Skin epidermis (tissue), 12 donors: Measurements from ENCODE around the gene GSTP1.
A peak's percentile ranks its signal among the peaks of the same experiment; 100 is the strongest.
"Not testable (repeated sequence)": the region's sequence is repeated elsewhere in the genome, so short reads cannot be mapped to it uniquely, and the experiment has no call there.

Experiments
- H3K27ac ChIP-seq, 21 experiments: fragments of 200-600 bp; sonication (generic) in 11 of 21; one replicate each; pipeline ENCODE4 v1.5.0; 2020; ENCODE audit warnings: mild to moderate bottlenecking in 3 of 21, inconsistent platforms in 2 of 21, moderate library complexity in 2 of 21
- H3K4me3 ChIP-seq, 7 experiments: fragments of 200-600 bp; sonication (generic) in 2 of 7; one replicate each; pipeline ENCODE4 v1.5.0; 2020; ENCODE audit warnings: inconsistent platforms in 2 of 7, mild to moderate bottlenecking in 2 of 7, moderate library complexity in 1 of 7

The GSTP1 gene

GRCh38 chr11:67592880-67593564 is 9.4 kb downstream of the GSTP1 start:
- Histone ChIP-seq H3K27ac (peak overlapping the region in 1 of 21 experiments; percentile 11), H3K4me3 (no peak overlapping the region)

- H3K27ac ChIP-seq = peak overlapping the region in 1 of 21 experiments; percentile 17
- no peak overlapping the region for H3K4me3 ChIP-seq
Observed at GRCh38 chr11:67593565-67593905, 9.9 kb downstream of the GSTP1 start.

GRCh38 chr11:67594480-67594879 is 10.9 kb downstream of the GSTP1 start:
- Histone ChIP-seq H3K27ac (no peak overlapping the region), H3K4me3 (no peak overlapping the region)

DNA sequence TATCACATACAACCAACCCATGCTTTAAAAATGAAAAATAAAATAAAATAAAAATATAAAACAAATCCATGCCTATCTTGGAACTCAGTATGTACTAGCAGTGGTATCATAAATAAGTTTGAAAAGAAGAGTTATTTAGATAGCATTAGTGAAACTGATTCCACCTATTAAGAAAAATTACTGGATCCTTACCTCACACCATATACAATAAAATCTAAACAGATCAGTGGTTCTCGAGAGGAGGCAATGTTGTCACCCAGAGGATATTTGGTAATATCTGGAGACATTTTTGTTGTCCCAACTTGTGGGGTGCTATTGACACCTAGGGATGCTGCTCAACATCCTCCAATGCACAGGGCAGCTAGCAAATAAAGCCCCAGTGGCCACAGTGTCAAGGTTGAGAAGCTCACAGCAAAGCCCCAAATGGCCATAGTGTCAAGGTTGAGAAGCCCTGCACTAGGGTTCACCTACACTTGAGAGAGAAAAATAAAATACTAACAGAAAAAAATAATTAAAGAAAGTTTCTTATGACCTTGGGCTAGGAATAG is 13.2 kb downstream of the GSTP1 start:
- Histone ChIP-seq H3K4me3 (no peak overlapping the region), H3K27ac (no peak overlapping the region)

DNA sequence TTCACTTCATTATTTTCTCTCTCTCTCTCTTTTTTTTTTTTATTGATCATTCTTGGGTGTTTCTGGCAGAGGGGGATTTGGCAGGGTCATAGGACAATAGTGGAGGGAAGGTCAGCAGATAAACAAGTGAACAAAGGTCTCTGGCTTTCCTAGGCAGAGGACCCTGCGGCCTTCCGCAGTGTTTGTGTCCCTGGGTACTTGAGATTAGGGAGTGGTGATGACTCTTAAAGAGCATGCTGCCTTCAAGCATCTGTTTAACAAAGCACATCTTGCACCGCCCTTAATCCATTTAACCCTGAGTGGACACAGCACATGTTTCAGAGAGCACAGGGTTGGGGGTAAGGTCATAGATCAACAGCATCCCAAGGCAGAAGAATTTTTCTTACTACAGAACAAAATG is 13.8 kb downstream of the GSTP1 start:
- not testable (repeated sequence) for H3K27ac ChIP-seq, H3K4me3 ChIP-seq

DNA sequence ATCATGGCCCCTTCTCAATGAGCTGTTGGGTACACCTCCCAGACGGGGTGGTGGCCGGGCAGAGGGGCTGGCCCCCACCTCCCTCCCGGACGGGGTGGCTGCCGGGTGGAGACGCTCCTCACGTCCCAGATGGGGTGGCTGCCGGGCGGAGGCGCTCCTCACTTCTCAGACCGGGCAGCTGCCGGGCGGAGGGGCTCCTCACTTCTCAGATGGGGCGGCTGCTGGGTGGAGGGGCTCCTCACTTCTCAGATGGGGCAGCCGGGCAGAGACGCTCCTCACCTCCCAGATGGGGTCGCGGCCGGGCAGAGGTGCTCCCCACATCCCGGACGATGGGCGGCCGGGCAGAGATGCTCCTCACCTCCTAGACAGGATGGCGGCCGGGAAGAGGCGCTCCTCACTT is 14.4 kb downstream of the GSTP1 start:
- H3K27ac ChIP-seq, H3K4me3 ChIP-seq: not testable (repeated sequence)

GRCh38 chr11:67599149-67599548 is 15.5 kb downstream of the GSTP1 start:
- no peak overlapping the region for H3K4me3 ChIP-seq
- no peak overlapping the region for H3K27ac ChIP-seq

GRCh38 chr11:67600324-67601029 is 16.9 kb downstream of the GSTP1 start:
- H3K4me3 ChIP-seq = no peak overlapping the region

DNA sequence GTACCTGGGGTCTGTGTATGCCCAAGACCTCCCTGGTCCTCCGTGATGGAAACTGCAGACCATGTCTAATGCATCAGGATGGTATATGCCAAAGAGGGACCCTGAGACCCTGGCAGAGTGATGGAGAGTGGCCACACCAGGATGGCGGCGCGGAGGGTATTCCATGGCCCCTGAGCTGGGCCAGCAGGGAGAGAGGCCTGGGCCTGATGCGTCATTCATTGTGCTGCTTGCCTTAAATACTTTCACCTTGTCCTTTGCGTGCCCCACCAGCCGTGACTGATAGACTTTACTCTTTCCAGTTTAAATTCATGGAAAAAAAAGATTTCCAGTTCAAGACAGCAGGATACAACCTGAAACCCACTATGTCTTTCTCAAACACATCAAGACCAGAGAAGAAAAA is 17.5 kb downstream of the GSTP1 start:
- no peak overlapping the region for H3K27ac ChIP-seq
- no peak overlapping the region for H3K4me3 ChIP-seq

More at GRCh38 chr11:67600324-67601029, 16.9 kb downstream of the GSTP1 start:
- no peak overlapping the region for H3K27ac ChIP-seq

- not testable (repeated sequence) for H3K27ac ChIP-seq, H3K4me3 ChIP-seq
Observed at GRCh38 chr11:67604119-67604518, 20.5 kb downstream of the GSTP1 start.

DNA sequence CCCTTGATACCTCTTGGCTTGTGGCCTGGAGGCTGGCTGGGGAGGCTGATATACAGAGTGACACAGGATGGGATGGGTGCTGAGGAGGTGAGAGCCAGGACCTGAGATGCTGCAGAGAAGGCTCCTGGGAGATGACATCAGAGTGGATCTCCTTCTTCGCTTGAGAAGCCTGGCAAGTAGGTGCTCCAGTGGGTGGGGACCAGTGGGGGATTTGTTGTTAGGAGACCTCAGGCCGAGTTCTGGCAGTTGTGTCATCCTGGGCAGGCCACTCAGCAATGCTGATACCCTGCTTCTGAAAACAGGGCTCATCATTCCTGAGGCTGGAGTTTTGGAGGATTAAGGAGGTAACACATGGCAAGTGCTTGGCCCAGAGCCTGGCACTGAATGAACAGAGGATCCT is 21.2 kb downstream of the GSTP1 start:
- Histone ChIP-seq H3K4me3 (no peak overlapping the region), H3K27ac (no peak overlapping the region)

GRCh38 chr11:67605231-67606011 is 21.8 kb downstream of the GSTP1 start:
- peak overlapping the region in 1 of 21 experiments; percentile 93 for H3K27ac ChIP-seq

GRCh38 chr11:67606093-67606491 is 22.5 kb downstream of the GSTP1 start:
- Histone ChIP-seq H3K4me3 (peak overlapping the region; percentile 76 to 100 (median 95)), H3K27ac (peak overlapping the region in 14 of 21 experiments; percentile 43 to 95 (median 91))

More at GRCh38 chr11:67605231-67606011, 21.8 kb downstream of the GSTP1 start:
- H3K4me3 ChIP-seq = no peak overlapping the region

- H3K4me3 ChIP-seq = peak within 1 kb of the TSS; percentile 76 to 100 (median 95)
- peak within 1 kb of the TSS; percentile 62 to 96 (median 90) for H3K27ac ChIP-seq
Observed at GRCh38 chr11:67606492-67607295, 23.1 kb downstream of the GSTP1 start, which contains the start of gene NDUFV1. Gene NDUFV1, plus strand, starts transcription at chr11:67606936. Its CDS starts 69 bp downstream, at chr11:67607005.

GRCh38 chr11:67607507-67607906 is 23.9 kb downstream of the GSTP1 start:
- Histone ChIP-seq H3K27ac (peak overlapping the region in 18 of 21 experiments; percentile 74 to 96 (median 91)), H3K4me3 (peak overlapping the region; percentile 76 to 100 (median 95))

DNA sequence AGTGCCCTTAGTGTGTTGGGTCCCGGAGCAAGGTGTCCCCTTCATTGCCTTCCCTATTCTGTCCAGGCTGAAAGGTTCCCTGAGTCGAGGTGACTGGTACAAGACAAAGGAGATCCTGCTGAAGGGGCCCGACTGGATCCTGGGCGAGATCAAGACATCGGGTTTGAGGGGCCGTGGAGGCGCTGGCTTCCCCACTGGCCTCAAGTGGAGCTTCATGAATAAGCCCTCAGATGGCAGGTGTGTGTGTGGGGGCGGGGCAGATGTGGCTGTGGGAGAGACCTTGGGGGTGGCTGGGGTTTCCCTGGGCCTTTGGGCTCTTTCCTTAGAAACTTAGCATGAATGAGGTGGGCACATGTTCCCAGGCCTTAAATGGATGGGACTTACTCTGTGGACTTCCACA is 24.9 kb downstream of the GSTP1 start:
- Histone ChIP-seq H3K27ac (peak overlapping the region in 1 of 21 experiments; percentile 30), H3K4me3 (no peak overlapping the region)

- Histone ChIP-seq H3K27ac (no peak overlapping the region), H3K4me3 (no peak overlapping the region)
Observed at GRCh38 chr11:67609316-67609715, 25.7 kb downstream of the GSTP1 start.

GRCh38 chr11:67610302-67610868 is 26.8 kb downstream of the GSTP1 start:
- no peak overlapping the region for H3K4me3 ChIP-seq
- no peak overlapping the region for H3K27ac ChIP-seq

- Histone ChIP-seq H3K4me3 (no peak overlapping the region), H3K27ac (no peak overlapping the region)
Observed at GRCh38 chr11:67611165-67611564, 27.6 kb downstream of the GSTP1 start.
